ENCODE measurements around the gene INSRR. TPM values are rescaled to one million over a fixed set of nuclear protein-coding genes. Genes with fewer than 3 reads are reported as not detected.
A peak's percentile ranks its signal among the peaks of the same experiment; 100 is the strongest.

INSRR gene
- total RNA-seq, 4 donors from 2014 or later: not detected

- H3K27ac ChIP-seq (replicated peaks in 1 of 4): peak overlapping the region in 1 of 4 donors; percentile 30
- peaks cover 62 to 86% (median 66%) of the 10 kb centered on the region in 4 donors for H3K4me1 ChIP-seq
- no peaks in the 10 kb centered on the region for H3K9me3 ChIP-seq
- peaks cover 0 to 13% (median under 1%) of the 10 kb centered on the region in 4 donors for H3K36me3 ChIP-seq
- H3K27me3 ChIP-seq: peaks cover 0 to 54% (median 0%) of the 10 kb centered on the region in 4 donors
- intact Hi-C loops (cut with DNase I): no loop called here
- 67% methylated on average over 5 of the region's 6 CpGs for WGBS
- no peak overlapping the region for H3K4me3 ChIP-seq
- TF ChIP-seq POLR2A (IDR thresholded peaks at IDR 0.05; ENCODE audit: low read depth): no peak
- DNase-seq (ENCODE audit: extremely low spot score): no peak
These were observed 42.1 kb upstream of the INSRR start for GRCh38 chr1:156900896-156901589.

- peaks cover 0 to 7% (median 0%) of the 10 kb centered on the region in 4 donors for H3K36me3 ChIP-seq
- no peak for DNase-seq (ENCODE audit: extremely low spot score)
- no peak overlapping the region for H3K4me3 ChIP-seq
- H3K27me3 ChIP-seq: peaks cover 0 to 56% (median 0%) of the 10 kb centered on the region in 4 donors
- intact Hi-C loops (cut with DNase I): no loop called here
- no peak for TF ChIP-seq POLR2AphosphoS5 (IDR thresholded peaks at IDR 0.05)
- TF ChIP-seq, protein P1, sequence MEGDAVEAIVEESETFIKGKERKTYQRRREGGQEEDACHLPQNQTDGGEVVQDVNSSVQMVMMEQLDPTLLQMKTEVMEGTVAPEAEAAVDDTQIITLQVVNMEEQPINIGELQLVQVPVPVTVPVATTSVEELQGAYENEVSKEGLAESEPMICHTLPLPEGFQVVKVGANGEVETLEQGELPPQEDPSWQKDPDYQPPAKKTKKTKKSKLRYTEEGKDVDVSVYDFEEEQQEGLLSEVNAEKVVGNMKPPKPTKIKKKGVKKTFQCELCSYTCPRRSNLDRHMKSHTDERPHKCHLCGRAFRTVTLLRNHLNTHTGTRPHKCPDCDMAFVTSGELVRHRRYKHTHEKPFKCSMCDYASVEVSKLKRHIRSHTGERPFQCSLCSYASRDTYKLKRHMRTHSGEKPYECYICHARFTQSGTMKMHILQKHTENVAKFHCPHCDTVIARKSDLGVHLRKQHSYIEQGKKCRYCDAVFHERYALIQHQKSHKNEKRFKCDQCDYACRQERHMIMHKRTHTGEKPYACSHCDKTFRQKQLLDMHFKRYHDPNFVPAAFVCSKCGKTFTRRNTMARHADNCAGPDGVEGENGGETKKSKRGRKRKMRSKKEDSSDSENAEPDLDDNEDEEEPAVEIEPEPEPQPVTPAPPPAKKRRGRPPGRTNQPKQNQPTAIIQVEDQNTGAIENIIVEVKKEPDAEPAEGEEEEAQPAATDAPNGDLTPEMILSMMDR (IDR thresholded peaks at IDR 0.05): no peak
- TF ChIP-seq EP300 (IDR thresholded peaks at IDR 0.05): no peak
- no peak for TF ChIP-seq POLR2A (IDR thresholded peaks at IDR 0.05; ENCODE audit: low read depth)
- H3K9me3 ChIP-seq: no peaks in the 10 kb centered on the region
- peaks cover 65 to 95% (median 73%) of the 10 kb centered on the region in 4 donors for H3K4me1 ChIP-seq
- H3K27ac ChIP-seq (replicated peaks in 1 of 4): no peak overlapping the region
- WGBS: 66% methylated on average over 12 of the region's 12 CpGs
These were observed 41.2 kb upstream of the INSRR start for GRCh38 chr1:156899956-156900718.

GRCh38 chr1:156898971-156899664 lies 40.2 kb upstream of the INSRR start:
- Histone ChIP-seq H3K4me1 (peaks cover 60 to 90% (median 75%) of the 10 kb centered on the region in 4 donors), H3K9me3 (no peaks in the 10 kb centered on the region), H3K36me3 (no peaks in the 10 kb centered on the region), H3K27ac (replicated peaks in 1 of 4) (peak overlapping the region in 1 of 4 donors; percentile 14), H3K27me3 (peaks cover 0 to 67% (median 4%) of the 10 kb centered on the region in 4 donors), H3K4me3 (no peak overlapping the region)
- 76% methylated on average over 12 of the region's 12 CpGs for whole genome bisulfite sequencing
- intact Hi-C loops (cut with DNase I): no loop called here
- TF ChIP-seq POLR2A (IDR thresholded peaks at IDR 0.05; ENCODE audit: low read depth) (no peak), POLR2AphosphoS5 (IDR thresholded peaks at IDR 0.05) (no peak), EP300 (IDR thresholded peaks at IDR 0.05) (no peak)
- TF ChIP-seq, protein P1 (IDR thresholded peaks at IDR 0.05): no peak
- no peak for DNase-seq (ENCODE audit: extremely low spot score)

- Histone ChIP-seq H3K4me1 (peaks cover 64 to 89% (median 76%) of the 10 kb centered on the region in 4 donors), H3K4me3 (peak overlapping the region in 1 of 4 donors; percentile 23), H3K27ac (replicated peaks in 1 of 4) (peak overlapping the region; percentile 61 to 91 (median 82)), H3K36me3 (no peaks in the 10 kb centered on the region), H3K27me3 (peaks cover 0 to 76% (median 12%) of the 10 kb centered on the region in 4 donors), H3K9me3 (no peaks in the 10 kb centered on the region)
- intact Hi-C loops (cut with DNase I): no loop called here
- TF ChIP-seq POLR2AphosphoS5 (IDR thresholded peaks at IDR 0.05): peak; percentile 48 to 49
- TF ChIP-seq, protein P1 (IDR thresholded peaks at IDR 0.05): no peak
- no peak for TF ChIP-seq EP300 (IDR thresholded peaks at IDR 0.05)
- no peak for TF ChIP-seq POLR2A (IDR thresholded peaks at IDR 0.05; ENCODE audit: low read depth)
- DNase-seq (ENCODE audit: extremely low spot score): no peak
- WGBS: no CpG with 5 or more reads among the region's 13 CpGs
These were observed 39.2 kb upstream of the INSRR start for GRCh38 chr1:156898161-156898566.

All from esophagus muscularis mucosa (tissue), 4 donors.